PC-9 (cell line): Measurements from ENCODE around the gene SFMBT2.

ENCODE experiments used
- EZH2 ChIP-seq: fragments of 200-600 bp; sonication (generic); IDR thresholded peaks from 2 replicates; pipeline ENCODE4 v1.8.0; 2017; ENCODE audit warnings: antibody characterized with exemption, low read depth
- TF ChIP-seq, protein P1 (sequence below): fragments of 200-600 bp; sonication (generic); conservative IDR thresholded peaks from 2 replicates; pipeline ENCODE4 v1.6.1; 2017; ENCODE audit warnings: mixed run types, antibody characterized with exemption, mild to moderate bottlenecking, moderate library complexity

DNA sequence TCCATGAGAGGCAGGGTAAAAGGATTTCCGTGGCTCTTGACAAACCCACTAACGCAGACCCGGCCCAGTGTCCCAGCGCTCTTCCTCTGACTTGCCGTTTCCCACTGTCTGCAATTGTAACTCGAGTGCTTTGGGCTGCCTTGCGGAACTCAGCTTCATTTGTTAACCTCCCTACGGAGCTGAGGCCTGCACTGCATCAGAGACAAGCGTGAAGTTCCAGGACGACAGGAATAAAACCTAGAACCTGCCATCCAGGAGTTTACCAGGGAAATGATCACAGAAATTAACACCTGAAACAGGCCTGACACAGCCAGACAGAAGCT, 76.2 kb downstream of the SFMBT2 start:
- TF ChIP-seq, protein P1, sequence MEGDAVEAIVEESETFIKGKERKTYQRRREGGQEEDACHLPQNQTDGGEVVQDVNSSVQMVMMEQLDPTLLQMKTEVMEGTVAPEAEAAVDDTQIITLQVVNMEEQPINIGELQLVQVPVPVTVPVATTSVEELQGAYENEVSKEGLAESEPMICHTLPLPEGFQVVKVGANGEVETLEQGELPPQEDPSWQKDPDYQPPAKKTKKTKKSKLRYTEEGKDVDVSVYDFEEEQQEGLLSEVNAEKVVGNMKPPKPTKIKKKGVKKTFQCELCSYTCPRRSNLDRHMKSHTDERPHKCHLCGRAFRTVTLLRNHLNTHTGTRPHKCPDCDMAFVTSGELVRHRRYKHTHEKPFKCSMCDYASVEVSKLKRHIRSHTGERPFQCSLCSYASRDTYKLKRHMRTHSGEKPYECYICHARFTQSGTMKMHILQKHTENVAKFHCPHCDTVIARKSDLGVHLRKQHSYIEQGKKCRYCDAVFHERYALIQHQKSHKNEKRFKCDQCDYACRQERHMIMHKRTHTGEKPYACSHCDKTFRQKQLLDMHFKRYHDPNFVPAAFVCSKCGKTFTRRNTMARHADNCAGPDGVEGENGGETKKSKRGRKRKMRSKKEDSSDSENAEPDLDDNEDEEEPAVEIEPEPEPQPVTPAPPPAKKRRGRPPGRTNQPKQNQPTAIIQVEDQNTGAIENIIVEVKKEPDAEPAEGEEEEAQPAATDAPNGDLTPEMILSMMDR: no peak
- TF ChIP-seq EZH2: no peak
